GM18867 (cell line): ENCODE results near the gene LUZP2.

Experiments used
- ATAC-seq: cut with Tn5 transposase; IDR thresholded peaks from one replicate; pipeline ENCODE4 v1.9.1; 2021; ENCODE audit warnings: mild to moderate bottlenecking, moderate library complexity; ENCODE audit not compliant: unreplicated experiment

The LUZP2 gene

GRCh38 chr11:24805671-24806070 lies 308.8 kb downstream of the LUZP2 start:
- ATAC-seq = no peak

GRCh38 chr11:24808173-24808572 lies 311.3 kb downstream of the LUZP2 start:
- ATAC-seq = no peak

DNA sequence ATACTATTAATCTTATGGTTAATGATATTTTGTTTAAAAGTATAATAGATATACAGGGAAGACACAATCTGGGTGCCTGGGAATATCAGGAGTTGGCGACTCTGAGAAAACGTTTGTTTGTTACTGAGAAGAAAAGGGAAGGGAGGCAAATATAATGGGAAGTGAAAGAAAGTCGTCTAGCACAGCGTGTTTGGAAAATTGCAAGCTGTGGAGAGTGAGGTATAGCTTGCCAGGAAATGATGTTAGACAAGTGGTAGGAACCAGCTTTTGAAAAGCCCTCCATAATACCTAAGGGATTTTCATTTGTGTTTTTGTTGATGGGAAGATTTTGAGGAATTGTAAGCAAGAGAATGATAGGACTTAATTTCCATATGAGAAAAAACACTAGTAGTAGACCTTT lies 322.2 kb downstream of the LUZP2 start:
- no peak for ATAC-seq

- ATAC-seq = no peak
Observed at GRCh38 chr11:24819863-24820434, 323.1 kb downstream of the LUZP2 start.

- no peak for ATAC-seq
Observed at GRCh38 chr11:24820541-24820940, 323.7 kb downstream of the LUZP2 start.

GRCh38 chr11:24828938-24829605 lies 332.2 kb downstream of the LUZP2 start:
- ATAC-seq = no peak

DNA sequence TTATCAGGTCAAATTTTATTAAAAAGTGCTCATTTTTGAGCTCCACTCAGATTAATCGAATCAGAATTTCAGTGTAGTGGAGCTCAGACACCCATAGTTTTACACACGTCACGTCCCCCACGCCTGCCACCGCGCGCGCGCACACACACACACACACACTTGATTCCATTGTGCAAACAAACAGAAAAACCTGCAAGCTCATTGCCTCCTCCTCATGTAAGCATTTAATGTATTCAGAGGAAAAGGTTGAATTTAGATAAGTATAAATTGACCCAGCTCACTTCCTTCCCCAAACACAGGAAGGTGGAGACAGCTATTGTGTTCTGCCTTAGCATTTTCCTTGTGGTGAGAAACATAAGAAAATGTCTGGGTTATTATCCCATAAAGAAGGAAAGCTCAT lies 336.7 kb downstream of the LUZP2 start:
- no peak for ATAC-seq

GRCh38 chr11:24837112-24837511 lies 340.3 kb downstream of the LUZP2 start:
- no peak for ATAC-seq

DNA sequence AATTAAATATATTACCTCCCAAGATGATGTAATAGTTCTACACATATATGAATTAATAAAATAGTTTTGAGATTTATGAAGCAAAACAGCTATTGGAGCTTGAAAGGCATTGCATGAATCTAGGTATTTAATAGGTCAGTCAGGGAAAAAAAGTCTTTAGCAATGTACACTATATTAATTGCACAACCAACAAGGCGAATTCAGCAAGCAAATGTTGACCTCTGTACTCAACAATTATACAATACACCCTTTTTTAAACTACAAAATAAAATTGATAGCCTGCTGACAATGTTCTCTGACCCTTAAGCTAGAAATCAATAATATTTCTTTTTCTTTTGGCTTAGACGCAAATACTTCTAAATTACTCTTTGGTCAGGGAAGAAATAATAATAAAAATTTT lies 345.5 kb downstream of the LUZP2 start:
- ATAC-seq = no peak

GRCh38 chr11:24844406-24844805 lies 347.6 kb downstream of the LUZP2 start:
- ATAC-seq = no peak

DNA sequence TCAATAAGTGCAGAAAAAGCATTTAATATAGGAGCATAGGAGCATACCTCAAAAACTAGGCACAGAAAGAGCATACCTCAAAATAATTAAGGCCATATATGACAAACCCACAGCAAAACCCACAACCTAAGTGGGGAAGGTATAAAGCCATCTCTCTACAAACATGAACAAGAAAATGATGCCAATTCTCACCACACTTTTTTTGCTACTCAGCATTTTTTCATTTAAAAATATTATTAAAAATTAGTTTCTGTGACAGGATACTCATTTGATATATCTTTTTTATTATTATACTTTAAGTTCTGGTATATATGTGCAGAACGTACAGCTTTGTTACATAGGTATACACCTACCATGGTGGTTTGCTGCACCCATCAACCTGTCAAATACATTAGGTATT lies 352.0 kb downstream of the LUZP2 start:
- ATAC-seq = no peak

- ATAC-seq = no peak
Observed at GRCh38 chr11:24855951-24856350, 359.1 kb downstream of the LUZP2 start.

DNA sequence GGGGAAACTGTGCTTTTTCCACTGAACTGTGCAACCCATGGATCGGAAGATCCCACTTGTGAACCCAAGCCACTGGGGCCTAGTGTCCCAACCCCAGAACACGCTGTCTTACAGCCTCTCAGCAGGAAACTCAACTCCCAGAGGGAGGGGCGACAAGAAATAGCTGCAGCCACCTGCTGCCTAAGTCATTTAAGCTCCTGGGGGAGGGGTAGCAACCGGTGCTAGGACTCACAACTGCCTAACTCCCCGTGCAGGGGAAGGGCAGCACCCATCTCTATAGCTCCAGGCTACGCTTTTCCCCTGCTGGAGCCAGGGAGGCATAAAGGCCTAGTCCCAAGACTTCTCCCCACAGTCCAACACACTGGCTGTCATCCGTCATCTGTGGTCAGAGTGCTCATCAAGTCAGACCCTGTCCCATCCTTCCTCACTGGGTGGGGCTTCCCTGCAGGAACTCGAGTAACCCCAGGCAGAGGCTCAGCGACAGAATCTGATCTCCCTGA lies 363.0 kb downstream of the LUZP2 start:
- ATAC-seq = no peak

- ATAC-seq = no peak
Observed at GRCh38 chr11:24861440-24861839, 364.6 kb downstream of the LUZP2 start.

- no peak for ATAC-seq
Observed at GRCh38 chr11:24866743-24867142, 369.9 kb downstream of the LUZP2 start.

DNA sequence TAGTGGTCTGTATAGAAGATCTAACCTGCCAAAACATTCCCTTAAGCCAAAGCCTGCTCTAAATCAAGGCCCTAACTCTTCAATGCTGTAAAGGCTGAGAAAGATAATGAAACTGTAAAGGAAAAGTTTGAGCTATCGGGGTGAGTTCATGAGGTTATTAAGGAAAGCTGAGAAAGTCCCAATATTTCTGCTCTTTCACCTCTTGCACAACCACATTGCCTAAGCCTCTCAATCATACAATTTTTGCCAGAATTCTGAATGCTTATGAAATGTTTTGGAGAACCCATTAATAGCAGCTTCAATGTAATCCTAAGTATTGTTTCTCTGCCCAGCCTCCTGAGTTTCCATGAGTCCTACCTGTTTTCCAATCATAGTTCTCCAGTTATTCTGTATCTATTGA lies 373.2 kb downstream of the LUZP2 start:
- no peak for ATAC-seq

DNA sequence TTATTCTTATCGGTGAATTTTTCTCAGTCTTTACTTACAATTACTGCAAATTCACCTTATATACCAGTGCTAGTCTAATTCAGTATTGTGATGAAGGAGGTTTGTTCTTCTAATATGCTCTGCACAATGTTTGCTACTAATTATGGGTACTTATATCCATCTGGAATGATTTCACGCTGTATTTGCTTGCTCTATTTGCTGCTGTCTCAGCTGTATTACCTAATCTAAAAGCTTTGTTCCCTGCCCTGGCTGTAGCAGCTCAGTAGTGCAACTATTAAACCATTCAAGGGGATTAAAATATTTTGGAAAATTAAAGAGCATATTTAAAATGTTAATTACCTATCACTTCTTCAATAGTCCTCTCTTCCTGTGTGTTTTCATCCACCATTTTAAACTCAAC lies 375.3 kb downstream of the LUZP2 start:
- no peak for ATAC-seq

GRCh38 chr11:24872651-24873311 lies 375.9 kb downstream of the LUZP2 start:
- no peak for ATAC-seq

- ATAC-seq = no peak
Observed at GRCh38 chr11:24880962-24881361, 384.1 kb downstream of the LUZP2 start.

- no peak for ATAC-seq
Observed at GRCh38 chr11:24885580-24886173, 388.8 kb downstream of the LUZP2 start.

DNA sequence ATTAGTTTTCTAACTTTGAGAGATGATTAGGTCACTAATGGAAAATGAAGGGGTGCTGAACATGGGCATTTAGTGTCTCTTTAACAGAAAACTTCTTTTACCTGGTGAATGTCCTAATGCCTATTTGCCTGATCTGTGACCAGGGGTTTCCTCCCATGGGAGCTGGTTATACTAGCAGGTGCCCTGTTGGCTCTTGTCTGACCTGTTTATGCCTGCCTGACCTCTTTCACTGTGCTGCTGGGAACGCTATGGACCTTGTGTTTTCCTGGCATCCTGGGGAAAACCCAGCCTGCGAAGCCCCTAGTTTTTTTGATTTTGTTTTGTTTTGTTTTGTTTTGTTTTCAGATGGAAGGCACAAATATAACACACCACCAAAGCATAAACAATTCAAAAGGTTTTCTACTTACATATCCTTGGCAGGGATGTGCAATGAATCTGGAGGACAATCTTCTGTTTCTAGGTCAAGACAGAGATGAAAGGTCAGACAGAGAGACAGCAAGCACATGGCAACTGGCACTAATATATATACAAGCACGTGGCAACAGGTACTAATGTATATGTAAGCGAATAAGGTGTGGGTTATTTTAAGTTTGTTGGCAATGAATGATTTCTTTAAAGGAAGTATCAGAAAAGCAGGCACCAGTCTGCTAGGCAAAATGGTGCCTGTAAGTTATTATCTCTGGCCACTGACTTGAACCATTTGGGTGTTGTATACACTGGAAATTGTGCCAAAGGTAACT lies 390.2 kb downstream of the LUZP2 start:
- no peak for ATAC-seq
